Keratinocyte (primary cell): ENCODE data around the gene AKR7A3. TPM values are rescaled to one million over a fixed set of nuclear protein-coding genes. Genes with fewer than 3 reads are reported as not detected.
A peak's percentile ranks its signal among the peaks of the same experiment; 100 is the strongest.

Experiments
- DNase-seq: peaks from one replicate; pipeline ENCODE4 v3.0.0-alpha.2; 2011; ENCODE audit warnings: low read depth, missing footprints, low spot score
- FAIRE-seq: peaks from 2 replicates; lab custom pipeline; 2011; peaks lifted over from hg19 to GRCh38; lab: Jason Lieb, UNC
- H2AFZ ChIP-seq: 2 replicates; pipeline ENCODE4 v1.6.0; 2012; ENCODE audit warnings: low read length, control low read depth, inconsistent platforms; ENCODE audit not compliant: control insufficient read depth
- H3K27ac ChIP-seq: 2 replicates; pipeline ENCODE4 v1.5.1; 2011; ENCODE audit warnings: low read length; ENCODE audit not compliant: control insufficient read depth, insufficient read depth
- H3K27me3 ChIP-seq: 3 replicates; pipeline ENCODE4 v1.6.0; 2011; ENCODE audit warnings: low read length; ENCODE audit not compliant: control insufficient read depth, insufficient read depth; ENCODE audit errors: extremely low read depth
- H3K36me3 ChIP-seq, 2 experiments: 2 replicates in 1 of 2; 3 replicates in 1 of 2; pipeline ENCODE4 v1.5.1; 2011; ENCODE audit warnings: low read length in 2 of 2, mild to moderate bottlenecking in 1 of 2; ENCODE audit not compliant: control insufficient read depth in 2 of 2, insufficient read depth in 2 of 2; ENCODE audit errors: extremely low read depth in 1 of 2
- H3K4me1 ChIP-seq: 3 replicates; pipeline ENCODE4 v1.5.1; 2011; ENCODE audit warnings: low read length; ENCODE audit not compliant: control insufficient read depth, insufficient read depth; ENCODE audit errors: extremely low read depth
- H3K4me2 ChIP-seq: 3 replicates; pipeline ENCODE4 v1.6.0; 2011; ENCODE audit warnings: low read depth, low read length; ENCODE audit not compliant: control insufficient read depth, insufficient read depth; ENCODE audit errors: extremely low read depth
- H3K4me3 ChIP-seq, 3 experiments: fragments of 200-600 bp in 1 of 3; sonication (generic) in 1 of 3; 2 replicates in 2 of 3; 3 replicates in 1 of 3; pipeline ENCODE4 v1.5.1; 2011 to 2016; ENCODE audit warnings: low read length in 3 of 3, mild to moderate bottlenecking in 3 of 3, control low read depth in 2 of 3, inconsistent platforms in 1 of 3, low read depth in 1 of 3, mixed read lengths in 1 of 3, mixed run types in 1 of 3, moderate library complexity in 1 of 3; ENCODE audit not compliant: control insufficient read depth in 2 of 3, insufficient read depth in 2 of 3; ENCODE audit errors: extremely low read depth in 1 of 3
- H3K79me2 ChIP-seq: 2 replicates; pipeline ENCODE4 v1.6.0; 2012; ENCODE audit warnings: low read length; ENCODE audit not compliant: control insufficient read depth, insufficient read depth
- H3K9ac ChIP-seq: 3 replicates; pipeline ENCODE4 v1.6.0; 2011; ENCODE audit warnings: low read length; ENCODE audit not compliant: control insufficient read depth, insufficient read depth; ENCODE audit errors: extremely low read depth
- H3K9me1 ChIP-seq: 3 replicates; pipeline ENCODE4 v1.6.0; 2011; ENCODE audit warnings: low read length; ENCODE audit not compliant: control insufficient read depth, insufficient read depth; ENCODE audit errors: extremely low read depth
- H3K9me3 ChIP-seq: 2 replicates; pipeline ENCODE4 v1.5.1; 2012; ENCODE audit warnings: low read depth, low read length; ENCODE audit not compliant: control insufficient read depth
- H4K20me1 ChIP-seq: 3 replicates; pipeline ENCODE4 v1.6.0; 2011; ENCODE audit warnings: low read length; ENCODE audit not compliant: control insufficient read depth, insufficient read depth; ENCODE audit errors: extremely low read depth
- EZH2 ChIP-seq: IDR thresholded peaks from one replicate; pipeline ENCODE4 v1.6.1; 2012; ENCODE audit warnings: inconsistent platforms, mild to moderate bottlenecking, low read length, moderate library complexity
- dilution Hi-C: fragments of 300-500 bp; cut with MboI; formaldehyde crosslinking; loops from one replicate; pipeline ENCODE4 v1.7.0; 2020; ENCODE audit warnings: low sequenced_read_pairs; ENCODE audit not compliant: extremely low pct_ligation_motif_present
- polyA plus RNA-seq, 5 experiments: library from polyadenylated mRNA; depleted of rRNA in 3 of 5; stranded (reverse) in 3 of 5; stranded (forward) in 1 of 5; unstranded in 1 of 5; fragments of >200 nt; gene quantifications; 1 replicate in 1 of 5; 2 replicates in 3 of 5; 3 replicates in 1 of 5; pipeline versions ENCODE4 v1.2.1 to v1.2.3, GENCODE V29; 2011 to 2012; ENCODE audit warnings: missing spikeins in 2 of 5, low read depth in 1 of 5, low replicate concordance in 1 of 5
- TF ChIP-seq, protein P1 (sequence below), 3 experiments: IDR thresholded peaks in 1 of 3; conservative IDR thresholded peaks in 1 of 3; optimal IDR thresholded peaks in 1 of 3; 2 replicates in 2 of 3; 3 replicates in 1 of 3; pipeline versions ENCODE3 to v1.5.1; 2011; ENCODE audit warnings: low read length in 3 of 3, mild to moderate bottlenecking in 3 of 3, moderate library complexity in 2 of 3, control low read depth in 1 of 3, inconsistent platforms in 1 of 3; ENCODE audit not compliant: insufficient read depth in 2 of 3; ENCODE audit errors: extremely low read depth in 1 of 3

The AKR7A3 gene
- polyA plus RNA-seq, 1 donor (not counting 4 experiments of a cell fraction or from before 2014, with no cell fraction given), result 0.17 TPM

DNA sequence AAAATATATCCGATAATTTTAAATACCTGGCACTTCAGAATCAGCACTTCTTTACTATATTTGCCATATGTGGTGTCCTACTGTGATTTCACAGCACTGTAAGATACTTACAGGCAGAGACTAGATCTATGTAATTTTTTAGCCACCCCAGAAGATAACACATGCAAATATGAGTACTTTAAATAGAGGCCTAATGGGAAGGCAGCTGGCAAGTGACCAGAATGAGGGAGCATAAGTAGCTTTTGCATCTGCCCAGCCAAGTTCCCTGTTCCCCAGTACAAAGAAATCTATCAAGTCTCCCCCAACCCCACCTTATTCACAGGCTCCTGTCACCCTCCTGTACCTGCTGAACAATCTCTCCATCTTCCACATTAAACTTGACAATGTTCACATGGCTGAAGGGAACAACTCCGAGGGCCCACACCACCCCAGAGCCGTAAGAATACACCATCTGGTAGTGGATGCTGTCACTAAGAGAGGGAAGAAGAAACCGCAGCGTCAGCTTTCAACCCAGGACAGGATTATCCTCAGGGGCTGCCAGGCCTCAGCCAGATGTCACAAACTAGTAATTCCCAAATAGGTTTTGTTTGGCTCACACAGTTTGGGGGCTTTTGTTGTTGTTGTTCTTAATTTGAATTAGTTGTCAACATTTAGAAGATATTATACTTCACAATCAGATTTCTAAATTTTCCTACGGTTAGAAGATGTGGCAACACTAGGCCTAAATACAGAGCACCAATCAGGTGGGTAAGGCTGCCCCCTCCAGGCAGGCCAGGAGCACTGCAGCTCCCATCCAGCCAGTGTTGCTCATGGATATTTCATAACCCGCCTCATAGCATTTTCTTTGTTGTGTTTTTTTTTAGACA, 47.7 kb downstream of the AKR7A3 start:
- no peaks in the 10 kb centered on the region for H3K27me3 ChIP-seq
- H4K20me1 ChIP-seq, result peaks cover 5% of the 10 kb centered on the region
- no peak overlapping the region for H3K4me2 ChIP-seq
- peaks cover 2% of the 10 kb centered on the region for H3K79me2 ChIP-seq
- no peaks in the 10 kb centered on the region for H3K4me1 ChIP-seq
- H2AFZ ChIP-seq, result no peak overlapping the region
- no peak overlapping the region for H3K27ac ChIP-seq
- FAIRE-seq (peak; percentile 80), DNase-seq (no peak)
- TF ChIP-seq, protein P1, sequence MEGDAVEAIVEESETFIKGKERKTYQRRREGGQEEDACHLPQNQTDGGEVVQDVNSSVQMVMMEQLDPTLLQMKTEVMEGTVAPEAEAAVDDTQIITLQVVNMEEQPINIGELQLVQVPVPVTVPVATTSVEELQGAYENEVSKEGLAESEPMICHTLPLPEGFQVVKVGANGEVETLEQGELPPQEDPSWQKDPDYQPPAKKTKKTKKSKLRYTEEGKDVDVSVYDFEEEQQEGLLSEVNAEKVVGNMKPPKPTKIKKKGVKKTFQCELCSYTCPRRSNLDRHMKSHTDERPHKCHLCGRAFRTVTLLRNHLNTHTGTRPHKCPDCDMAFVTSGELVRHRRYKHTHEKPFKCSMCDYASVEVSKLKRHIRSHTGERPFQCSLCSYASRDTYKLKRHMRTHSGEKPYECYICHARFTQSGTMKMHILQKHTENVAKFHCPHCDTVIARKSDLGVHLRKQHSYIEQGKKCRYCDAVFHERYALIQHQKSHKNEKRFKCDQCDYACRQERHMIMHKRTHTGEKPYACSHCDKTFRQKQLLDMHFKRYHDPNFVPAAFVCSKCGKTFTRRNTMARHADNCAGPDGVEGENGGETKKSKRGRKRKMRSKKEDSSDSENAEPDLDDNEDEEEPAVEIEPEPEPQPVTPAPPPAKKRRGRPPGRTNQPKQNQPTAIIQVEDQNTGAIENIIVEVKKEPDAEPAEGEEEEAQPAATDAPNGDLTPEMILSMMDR (optimal IDR thresholded peaks at IDR 0.05 in 1 of 3, IDR thresholded peaks at IDR 0.05 in 1 of 3, conservative IDR thresholded peaks at IDR 0.05 in 1 of 3; ENCODE audit: extremely low read depth in 1 of 3, insufficient read depth in 2 of 3, low read length in 3 of 3), result peak; percentile 81 to 98 (median 95)
- no peak for TF ChIP-seq EZH2
- no peaks in the 10 kb centered on the region for H3K9me1 ChIP-seq
- peaks cover 62 to 63% of the 10 kb centered on the region in 2 experiments for H3K36me3 ChIP-seq
- no peak overlapping the region for H3K4me3 ChIP-seq
- H3K9me3 ChIP-seq, result no peaks in the 10 kb centered on the region
- dilution Hi-C loops, result no loop called here
- no peak overlapping the region for H3K9ac ChIP-seq

DNA sequence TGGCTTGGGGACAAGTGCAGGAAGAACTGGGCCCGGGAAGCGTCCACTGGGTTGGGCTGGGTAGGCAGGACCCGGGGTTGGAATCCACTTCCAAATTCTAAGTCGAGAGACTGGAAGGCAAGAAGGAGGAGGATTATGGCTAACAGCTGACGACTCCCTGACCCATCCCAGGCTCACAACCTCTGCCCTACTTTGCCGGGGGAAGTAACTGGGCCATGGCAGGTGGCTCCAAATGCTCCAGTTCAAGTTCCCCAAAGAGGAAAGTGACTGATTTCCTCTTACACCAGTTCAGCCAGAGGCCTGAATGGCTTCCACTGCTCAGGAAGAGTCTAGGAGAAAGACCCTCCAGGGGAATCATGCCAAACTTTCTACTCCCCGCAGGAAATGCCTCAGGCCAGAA, 48.7 kb downstream of the AKR7A3 start:
- H3K4me1 ChIP-seq, result no peaks in the 10 kb centered on the region
- no peak for DNase-seq
- dilution Hi-C loops, result no loop called here
- H2AFZ ChIP-seq, result no peak overlapping the region
- peaks cover 61 to 66% of the 10 kb centered on the region in 2 experiments for H3K36me3 ChIP-seq
- H3K27me3 ChIP-seq, result no peaks in the 10 kb centered on the region
- TF ChIP-seq EZH2, result no peak
- TF ChIP-seq, protein P1 (optimal IDR thresholded peaks at IDR 0.05 in 1 of 3, IDR thresholded peaks at IDR 0.05 in 1 of 3, conservative IDR thresholded peaks at IDR 0.05 in 1 of 3; ENCODE audit: extremely low read depth in 1 of 3, insufficient read depth in 2 of 3, low read length in 3 of 3), result no peak
- peaks cover 5% of the 10 kb centered on the region for H4K20me1 ChIP-seq
- no peak overlapping the region for H3K4me2 ChIP-seq
- H3K79me2 ChIP-seq, result no peaks in the 10 kb centered on the region
- no peak overlapping the region for H3K4me3 ChIP-seq
- no peak for FAIRE-seq
- H3K9me3 ChIP-seq, result no peaks in the 10 kb centered on the region
- H3K9me1 ChIP-seq, result no peaks in the 10 kb centered on the region
- no peak overlapping the region for H3K9ac ChIP-seq
- no peak overlapping the region for H3K27ac ChIP-seq
